Measurements from ENCODE around the gene ZNF831. TPM values are rescaled to one million over a fixed set of nuclear protein-coding genes. Genes with fewer than 3 reads are reported as not detected.

ZNF831 gene
- total RNA-seq, 1 donor, result not detected

GRCh38 chr20:59145247-59145923, 18.2 kb upstream of the ZNF831 start:
- Histone ChIP-seq H3K27me3 (ENCODE audit: insufficient read depth, low read length) (no peaks in the 10 kb centered on the region), H3K27ac (ENCODE audit: low read depth, low read length) (no peak overlapping the region), H3K4me2 (ENCODE audit: insufficient read depth, low read length) (no peak overlapping the region), H4K20me1 (ENCODE audit: insufficient read depth, low read length) (no peaks in the 10 kb centered on the region), H3K36me3 (ENCODE audit: insufficient read depth, low read length) (no peaks in the 10 kb centered on the region), H3K4me3 (ENCODE audit: insufficient read depth, low read length) (no peak overlapping the region), H3K79me2 (ENCODE audit: insufficient read depth, low read length) (no peaks in the 10 kb centered on the region), H2AFZ (ENCODE audit: low read length) (no peak overlapping the region), H3K9me3 (ENCODE audit: low read depth, low read length) (no peaks in the 10 kb centered on the region), H3K4me1 (ENCODE audit: insufficient read depth, low read length) (no peaks in the 10 kb centered on the region)
- no peak for TF ChIP-seq CTCF (IDR thresholded peaks at IDR 0.05; ENCODE audit: extremely low read depth, low read depth, low read length)
- DNase-seq (ENCODE audit: insufficient read length, low spot score, missing footprints), result no peak

- Histone ChIP-seq H3K27me3 (ENCODE audit: insufficient read depth, low read length) (no peaks in the 10 kb centered on the region), H3K4me3 (ENCODE audit: insufficient read depth, low read length) (no peak overlapping the region), H2AFZ (ENCODE audit: low read length) (no peak overlapping the region), H3K79me2 (ENCODE audit: insufficient read depth, low read length) (no peaks in the 10 kb centered on the region), H3K4me2 (ENCODE audit: insufficient read depth, low read length) (no peak overlapping the region), H3K27ac (ENCODE audit: low read depth, low read length) (no peak overlapping the region), H3K9me3 (ENCODE audit: low read depth, low read length) (no peaks in the 10 kb centered on the region), H4K20me1 (ENCODE audit: insufficient read depth, low read length) (no peaks in the 10 kb centered on the region), H3K36me3 (ENCODE audit: insufficient read depth, low read length) (no peaks in the 10 kb centered on the region), H3K4me1 (ENCODE audit: insufficient read depth, low read length) (no peaks in the 10 kb centered on the region)
- TF ChIP-seq CTCF (IDR thresholded peaks at IDR 0.05; ENCODE audit: extremely low read depth, low read depth, low read length), result no peak
- no peak for DNase-seq (ENCODE audit: insufficient read length, low spot score, missing footprints)
Measured at GRCh38 chr20:59145924-59146779, 17.5 kb upstream of the ZNF831 start.

GRCh38 chr20:59146780-59147565, 16.6 kb upstream of the ZNF831 start:
- H3K79me2 ChIP-seq (ENCODE audit: insufficient read depth, low read length), result no peaks in the 10 kb centered on the region
- no peak overlapping the region for H3K27ac ChIP-seq (ENCODE audit: low read depth, low read length)
- no peaks in the 10 kb centered on the region for H4K20me1 ChIP-seq (ENCODE audit: insufficient read depth, low read length)
- no peaks in the 10 kb centered on the region for H3K36me3 ChIP-seq (ENCODE audit: insufficient read depth, low read length)
- no peaks in the 10 kb centered on the region for H3K4me1 ChIP-seq (ENCODE audit: insufficient read depth, low read length)
- no peak overlapping the region for H3K4me2 ChIP-seq (ENCODE audit: insufficient read depth, low read length)
- no peaks in the 10 kb centered on the region for H3K27me3 ChIP-seq (ENCODE audit: insufficient read depth, low read length)
- TF ChIP-seq CTCF (IDR thresholded peaks at IDR 0.05; ENCODE audit: extremely low read depth, low read depth, low read length), result no peak
- no peak overlapping the region for H3K4me3 ChIP-seq (ENCODE audit: insufficient read depth, low read length)
- no peak overlapping the region for H2AFZ ChIP-seq (ENCODE audit: low read length)
- DNase-seq (ENCODE audit: insufficient read length, low spot score, missing footprints), result no peak
- no peaks in the 10 kb centered on the region for H3K9me3 ChIP-seq (ENCODE audit: low read depth, low read length)
